ENCODE results near the gene CD300LG.

GRCh38 chr17:43839670-43840108 is 7.3 kb upstream of the CD300LG start:
- TF ChIP-seq POLR2A (IDR thresholded peaks at IDR 0.05; ENCODE audit: low read length) (no peak), GATA1 (IDR thresholded peaks at IDR 0.05; ENCODE audit: low read depth, low read length) (no peak)
